ENCODE measurements around the gene MNAT1.

DNA sequence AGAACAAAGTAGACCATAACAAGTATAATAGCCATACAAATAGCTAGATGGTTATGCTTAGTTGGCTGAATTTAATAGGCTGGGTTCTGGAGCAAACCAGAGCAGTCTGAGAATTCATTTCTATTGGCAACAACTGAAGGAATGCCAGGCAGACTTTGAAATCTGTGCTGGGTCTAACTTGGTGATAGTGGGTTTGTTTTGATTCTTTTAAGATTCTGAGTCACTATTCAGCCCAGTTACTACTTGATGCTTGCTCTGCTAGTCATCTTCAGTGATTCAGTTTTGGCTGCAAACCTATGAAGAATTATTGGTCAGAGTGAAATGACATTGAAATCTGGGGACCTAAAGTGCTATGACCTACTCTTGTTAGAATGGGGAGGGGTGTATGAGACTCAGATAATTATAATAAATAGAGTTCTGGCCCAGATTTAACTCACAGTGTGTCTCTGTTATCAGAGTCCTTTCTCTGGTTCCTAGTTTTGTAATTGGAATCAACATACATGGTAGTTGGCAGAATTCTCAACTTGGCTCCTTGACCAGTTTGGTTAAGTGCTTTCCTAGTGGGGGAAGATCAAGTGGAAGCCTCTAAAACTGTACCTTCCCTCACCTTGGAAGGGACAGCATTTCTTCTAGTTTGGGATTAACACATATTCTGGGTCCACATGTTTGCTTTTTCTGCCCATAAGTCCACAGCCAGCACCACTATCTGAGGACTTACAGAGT lies 43.5 kb downstream of the MNAT1 start:
- no peak for TF ChIP-seq ELF1 (tag; IDR thresholded peaks at IDR 0.05)
- TF ChIP-seq PRMT5 (CRISPR knock-in tag; IDR thresholded peaks at IDR 0.05), result no peak
- TF ChIP-seq EP300 (IDR thresholded peaks at IDR 0.05; ENCODE audit: low read length), result no peak
- no peak for TF ChIP-seq ZNF274 (IDR thresholded peaks at IDR 0.05; ENCODE audit: borderline replicate concordance, low read depth, low read length)
- TF ChIP-seq CBX8 (IDR thresholded peaks at IDR 0.05; ENCODE audit: borderline replicate concordance, extremely low read depth, low read depth, low read length, poor library complexity, severe bottlenecking), result no peak
- TF ChIP-seq, protein P1, sequence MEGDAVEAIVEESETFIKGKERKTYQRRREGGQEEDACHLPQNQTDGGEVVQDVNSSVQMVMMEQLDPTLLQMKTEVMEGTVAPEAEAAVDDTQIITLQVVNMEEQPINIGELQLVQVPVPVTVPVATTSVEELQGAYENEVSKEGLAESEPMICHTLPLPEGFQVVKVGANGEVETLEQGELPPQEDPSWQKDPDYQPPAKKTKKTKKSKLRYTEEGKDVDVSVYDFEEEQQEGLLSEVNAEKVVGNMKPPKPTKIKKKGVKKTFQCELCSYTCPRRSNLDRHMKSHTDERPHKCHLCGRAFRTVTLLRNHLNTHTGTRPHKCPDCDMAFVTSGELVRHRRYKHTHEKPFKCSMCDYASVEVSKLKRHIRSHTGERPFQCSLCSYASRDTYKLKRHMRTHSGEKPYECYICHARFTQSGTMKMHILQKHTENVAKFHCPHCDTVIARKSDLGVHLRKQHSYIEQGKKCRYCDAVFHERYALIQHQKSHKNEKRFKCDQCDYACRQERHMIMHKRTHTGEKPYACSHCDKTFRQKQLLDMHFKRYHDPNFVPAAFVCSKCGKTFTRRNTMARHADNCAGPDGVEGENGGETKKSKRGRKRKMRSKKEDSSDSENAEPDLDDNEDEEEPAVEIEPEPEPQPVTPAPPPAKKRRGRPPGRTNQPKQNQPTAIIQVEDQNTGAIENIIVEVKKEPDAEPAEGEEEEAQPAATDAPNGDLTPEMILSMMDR (IDR thresholded peaks at IDR 0.05 in 2 of 3, conservative IDR thresholded peaks at IDR 0.05 in 1 of 3; ENCODE audit: insufficient read depth in 2 of 3, low read depth in 1 of 3, low read length in 3 of 3), result no peak
- no peak for TF ChIP-seq FOXK1 (CRISPR knock-in tag; IDR thresholded peaks at IDR 0.05; ENCODE audit: borderline replicate concordance)
- TF ChIP-seq GABPA (tag; conservative IDR thresholded peaks at IDR 0.05; ENCODE audit: low read depth), result no peak
- TF ChIP-seq, protein P2, sequence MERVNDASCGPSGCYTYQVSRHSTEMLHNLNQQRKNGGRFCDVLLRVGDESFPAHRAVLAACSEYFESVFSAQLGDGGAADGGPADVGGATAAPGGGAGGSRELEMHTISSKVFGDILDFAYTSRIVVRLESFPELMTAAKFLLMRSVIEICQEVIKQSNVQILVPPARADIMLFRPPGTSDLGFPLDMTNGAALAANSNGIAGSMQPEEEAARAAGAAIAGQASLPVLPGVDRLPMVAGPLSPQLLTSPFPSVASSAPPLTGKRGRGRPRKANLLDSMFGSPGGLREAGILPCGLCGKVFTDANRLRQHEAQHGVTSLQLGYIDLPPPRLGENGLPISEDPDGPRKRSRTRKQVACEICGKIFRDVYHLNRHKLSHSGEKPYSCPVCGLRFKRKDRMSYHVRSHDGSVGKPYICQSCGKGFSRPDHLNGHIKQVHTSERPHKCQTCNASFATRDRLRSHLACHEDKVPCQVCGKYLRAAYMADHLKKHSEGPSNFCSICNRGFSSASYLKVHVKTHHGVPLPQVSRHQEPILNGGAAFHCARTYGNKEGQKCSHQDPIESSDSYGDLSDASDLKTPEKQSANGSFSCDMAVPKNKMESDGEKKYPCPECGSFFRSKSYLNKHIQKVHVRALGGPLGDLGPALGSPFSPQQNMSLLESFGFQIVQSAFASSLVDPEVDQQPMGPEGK (CRISPR knock-in tag; IDR thresholded peaks at IDR 0.05; ENCODE audit: borderline replicate concordance), result no peak
- TF ChIP-seq ZFP36 (IDR thresholded peaks at IDR 0.05; ENCODE audit: low read depth, low read length, partially characterized antibody), result no peak

All from K562 (cell line).